Measurements from ENCODE around the gene ABT1. TPM values are rescaled to one million over a fixed set of nuclear protein-coding genes. Genes with fewer than 3 reads are reported as not detected.
A peak's percentile ranks its signal among the peaks of the same experiment; 100 is the strongest.

Gene ABT1
- total RNA-seq, 1 donor: 11.6 TPM

GRCh38 chr6:26597389-26597766 lies 625 bp downstream of the ABT1 start:
- peak; percentile 54 for DNase-seq (ENCODE audit: insufficient read length, low spot score, missing footprints)
- peaks cover 3% of the 10 kb centered on the region for H4K20me1 ChIP-seq (ENCODE audit: insufficient read depth, low read length)
- peak overlapping the region; percentile 99 for H2AFZ ChIP-seq (ENCODE audit: low read length)
- no peaks in the 10 kb centered on the region for H3K9me3 ChIP-seq (ENCODE audit: low read depth, low read length)
- TF ChIP-seq CTCF (IDR thresholded peaks at IDR 0.05; ENCODE audit: extremely low read depth, low read depth, low read length): no peak
- peaks cover 15% of the 10 kb centered on the region for H3K4me1 ChIP-seq (ENCODE audit: insufficient read depth, low read length)
- peaks cover 21% of the 10 kb centered on the region for H3K79me2 ChIP-seq (ENCODE audit: insufficient read depth, low read length)
- H3K36me3 ChIP-seq (ENCODE audit: insufficient read depth, low read length): peaks cover 18% of the 10 kb centered on the region
- H3K4me3 ChIP-seq (ENCODE audit: insufficient read depth, low read length): peak overlapping the region; percentile 99
- H3K4me2 ChIP-seq (ENCODE audit: insufficient read depth, low read length): peak overlapping the region; percentile 96
- H3K27ac ChIP-seq (ENCODE audit: low read depth, low read length): peak overlapping the region; percentile 87
- H3K27me3 ChIP-seq (ENCODE audit: insufficient read depth, low read length): peaks cover 3% of the 10 kb centered on the region

GRCh38 chr6:26597821-26598220 lies 1.1 kb downstream of the ABT1 start:
- Histone ChIP-seq H3K27ac (ENCODE audit: low read depth, low read length) (peak overlapping the region; percentile 87), H3K36me3 (ENCODE audit: insufficient read depth, low read length) (peaks cover 18% of the 10 kb centered on the region), H3K27me3 (ENCODE audit: insufficient read depth, low read length) (peaks cover 3% of the 10 kb centered on the region), H2AFZ (ENCODE audit: low read length) (peak overlapping the region; percentile 99), H3K79me2 (ENCODE audit: insufficient read depth, low read length) (peaks cover 21% of the 10 kb centered on the region), H3K4me2 (ENCODE audit: insufficient read depth, low read length) (peak overlapping the region; percentile 96), H3K4me1 (ENCODE audit: insufficient read depth, low read length) (peaks cover 15% of the 10 kb centered on the region), H4K20me1 (ENCODE audit: insufficient read depth, low read length) (peaks cover 3% of the 10 kb centered on the region), H3K9me3 (ENCODE audit: low read depth, low read length) (no peaks in the 10 kb centered on the region), H3K4me3 (ENCODE audit: insufficient read depth, low read length) (peak overlapping the region; percentile 99)
- DNase-seq (ENCODE audit: insufficient read length, low spot score, missing footprints): peak; percentile 41
- TF ChIP-seq CTCF (IDR thresholded peaks at IDR 0.05; ENCODE audit: extremely low read depth, low read depth, low read length): no peak

- peaks cover 21% of the 10 kb centered on the region for H3K79me2 ChIP-seq (ENCODE audit: insufficient read depth, low read length)
- TF ChIP-seq CTCF (IDR thresholded peaks at IDR 0.05; ENCODE audit: extremely low read depth, low read depth, low read length): no peak
- peaks cover 3% of the 10 kb centered on the region for H4K20me1 ChIP-seq (ENCODE audit: insufficient read depth, low read length)
- H3K4me3 ChIP-seq (ENCODE audit: insufficient read depth, low read length): no peak overlapping the region
- H3K9me3 ChIP-seq (ENCODE audit: low read depth, low read length): no peaks in the 10 kb centered on the region
- H3K36me3 ChIP-seq (ENCODE audit: insufficient read depth, low read length): peaks cover 18% of the 10 kb centered on the region
- H3K27ac ChIP-seq (ENCODE audit: low read depth, low read length): no peak overlapping the region
- H2AFZ ChIP-seq (ENCODE audit: low read length): no peak overlapping the region
- peaks cover 15% of the 10 kb centered on the region for H3K4me1 ChIP-seq (ENCODE audit: insufficient read depth, low read length)
- H3K4me2 ChIP-seq (ENCODE audit: insufficient read depth, low read length): peak overlapping the region; percentile 96
- H3K27me3 ChIP-seq (ENCODE audit: insufficient read depth, low read length): peaks cover 2% of the 10 kb centered on the region
- no peak for DNase-seq (ENCODE audit: insufficient read length, low spot score, missing footprints)
These were observed 1.5 kb downstream of the ABT1 start for GRCh38 chr6:26598267-26598666.

GRCh38 chr6:26599134-26599533 lies 2.4 kb downstream of the ABT1 start:
- no peak for DNase-seq (ENCODE audit: insufficient read length, low spot score, missing footprints)
- no peaks in the 10 kb centered on the region for H3K9me3 ChIP-seq (ENCODE audit: low read depth, low read length)
- no peak overlapping the region for H3K27ac ChIP-seq (ENCODE audit: low read depth, low read length)
- H3K4me2 ChIP-seq (ENCODE audit: insufficient read depth, low read length): no peak overlapping the region
- no peak overlapping the region for H2AFZ ChIP-seq (ENCODE audit: low read length)
- peaks cover 3% of the 10 kb centered on the region for H4K20me1 ChIP-seq (ENCODE audit: insufficient read depth, low read length)
- TF ChIP-seq CTCF (IDR thresholded peaks at IDR 0.05; ENCODE audit: extremely low read depth, low read depth, low read length): no peak
- H3K27me3 ChIP-seq (ENCODE audit: insufficient read depth, low read length): no peaks in the 10 kb centered on the region
- peaks cover 21% of the 10 kb centered on the region for H3K79me2 ChIP-seq (ENCODE audit: insufficient read depth, low read length)
- no peak overlapping the region for H3K4me3 ChIP-seq (ENCODE audit: insufficient read depth, low read length)
- peaks cover 18% of the 10 kb centered on the region for H3K36me3 ChIP-seq (ENCODE audit: insufficient read depth, low read length)
- H3K4me1 ChIP-seq (ENCODE audit: insufficient read depth, low read length): peaks cover 15% of the 10 kb centered on the region

Data from osteoblast (primary cell).